Panc1 (cell line): ENCODE data around the gene TRIM61. TPM values are rescaled to one million over a fixed set of nuclear protein-coding genes. Genes with fewer than 3 reads are reported as not detected.
"Not testable (repeated sequence)": the region's sequence is repeated elsewhere in the genome, so short reads cannot be mapped to it uniquely, and the experiment has no call there.

ENCODE experiments used
- ATAC-seq: fragments of 200-7000 bp; cut with Tn5 transposase; 2 replicates; pipeline ENCODE4 v1.9.1; 2020; ENCODE audit warnings: mild to moderate bottlenecking, moderate library complexity
- BruUV-seq: library from RNA; stranded (reverse); fragments of 400-500 nt; replicated peaks from 2 replicates; lab custom pipeline; 2021; lab: Mats Ljungman, UMichigan
- CTCF ChIA-PET: fragments of 300-600 bp; sonication (Branson Sonifier 250); formaldehyde crosslinking; loops from one replicate; lab custom pipeline; 2022; ENCODE audit warnings: antibody characterized with exemption; lab: Charles Lee
- POLR2A ChIA-PET: fragments of 300-600 bp; sonication (Branson Sonifier 250); formaldehyde crosslinking; loops from one replicate; lab custom pipeline; 2022; ENCODE audit warnings: antibody characterized with exemption; lab: Charles Lee
- DNase-seq: peaks from one replicate; pipeline ENCODE4 v3.0.0-alpha.2; 2010; ENCODE audit warnings: low read depth, low spot score
- H3K27ac ChIP-seq: 2 replicates; pipeline ENCODE4 v1.5.1; 2011; ENCODE audit warnings: mild to moderate bottlenecking, low read length, inconsistent platforms
- H3K27me3 ChIP-seq: fragments of 200-500 bp; sonication (Bioruptor generic); 2 replicates; pipeline ENCODE4 v1.6.0; 2014; ENCODE audit warnings: low read length, inconsistent platforms; ENCODE audit not compliant: control insufficient read depth, insufficient read depth
- H3K36me3 ChIP-seq: fragments of 200-500 bp; sonication (Bioruptor generic); 2 replicates; pipeline ENCODE4 v1.5.1; 2014; ENCODE audit warnings: inconsistent platforms, mild to moderate bottlenecking, low read length, moderate library complexity; ENCODE audit not compliant: control insufficient read depth, insufficient read depth
- H3K4me1 ChIP-seq: 2 replicates; pipeline ENCODE4 v1.5.1; 2011; ENCODE audit warnings: inconsistent platforms, mild to moderate bottlenecking, low read length, moderate library complexity; ENCODE audit not compliant: control insufficient read depth, insufficient read depth
- H3K4me3 ChIP-seq, 2 experiments: 2 replicates each; pipeline ENCODE4 v1.5.1; 2011 to 2012; ENCODE audit warnings: low read depth in 2 of 2, low read length in 2 of 2, mild to moderate bottlenecking in 2 of 2, inconsistent platforms in 1 of 2, moderate library complexity in 1 of 2
- H3K9me3 ChIP-seq: fragments of 200-500 bp; sonication (Bioruptor generic); 2 replicates; pipeline ENCODE4 v1.5.1; 2014; ENCODE audit warnings: low read depth, mild to moderate bottlenecking, inconsistent platforms, low read length, moderate library complexity; ENCODE audit not compliant: control insufficient read depth, insufficient read depth
- POLR2AphosphoS5 ChIP-seq: IDR thresholded peaks from 2 replicates; pipeline ENCODE4 v1.6.1; 2012; ENCODE audit warnings: mild to moderate bottlenecking, low read depth, low read length, moderate library complexity
- SIN3A ChIP-seq: IDR thresholded peaks from 2 replicates; pipeline ENCODE4 v1.6.1; 2012; ENCODE audit warnings: low read depth, mild to moderate bottlenecking, low read length, moderate library complexity, borderline replicate concordance; ENCODE audit not compliant: insufficient read depth
- TCF7L2 ChIP-seq: IDR thresholded peaks from 2 replicates; pipeline ENCODE4 v1.6.1; 2011; ENCODE audit warnings: mild to moderate bottlenecking, low read depth, low read length, inconsistent platforms
- in situ Hi-C: cut with HindIII; loops from 2 replicates; pipeline ENCODE4 v1.10.0; 2016; ENCODE audit warnings: low sequenced_read_pairs, low pct_unique_long_range_greater_than_20kb
- intact Hi-C: fragments of 100-400 bp; cut with micrococcal nuclease; formaldehyde crosslinking; loops from one replicate; pipeline ENCODE4 v1.10.0; 2022; ENCODE audit not compliant: unreplicated experiment
- total RNA-seq: library from RNA; stranded (reverse); gene quantifications from one replicate; pipeline ENCODE4 v1.2.1, GENCODE V29; 2021; ENCODE audit not compliant: unreplicated experiment
- TF ChIP-seq, protein P1 (sequence below): fragments of 450-650 bp; IDR thresholded peaks from 2 replicates; pipeline ENCODE4 v1.5.1; 2017; ENCODE audit warnings: mild to moderate bottlenecking
- TF ChIP-seq, protein P2 (sequence below), 2 experiments: IDR thresholded peaks; 2 replicates each; pipeline ENCODE4 v1.6.1; 2011 to 2012; ENCODE audit warnings: low read depth in 2 of 2, control low read depth in 1 of 2, low read length in 1 of 2, mild to moderate bottlenecking in 1 of 2, moderate library complexity in 1 of 2; ENCODE audit not compliant: insufficient read depth in 1 of 2

TRIM61 gene
- total RNA-seq, 1 experiment from 2014 or later, result not detected

GRCh38 chr4:164997941-164998340, 20.5 kb upstream of the TRIM61 start:
- no peak for TF ChIP-seq TCF7L2
- H3K27me3 ChIP-seq, result no peaks in the 10 kb centered on the region; the same call in 1 of the 2 replicates
- CTCF ChIA-PET, result no interaction called here
- intact Hi-C loops, result loop anchor here (5.0 kb wide), 1 partner anchor 221 kb away; no protein-coding TSS in a partner anchor
- no TSS peak for BruUV-seq
- ATAC-seq (no peak), DNase-seq (no peak)
- no peaks in the 10 kb centered on the region for H3K9me3 ChIP-seq
- in situ Hi-C loops, result no loop called here
- no peaks in the 10 kb centered on the region for H3K36me3 ChIP-seq
- H3K27ac ChIP-seq, result no peak overlapping the region
- no peaks in the 10 kb centered on the region for H3K4me1 ChIP-seq
- H3K4me3 ChIP-seq, result no peak overlapping the region
- POLR2A ChIA-PET, result no interaction called here

GRCh38 chr4:164997324-164997723, 19.9 kb upstream of the TRIM61 start:
- POLR2A ChIA-PET, result no interaction called here
- CTCF ChIA-PET, result no interaction called here
- H3K9me3 ChIP-seq, result no peaks in the 10 kb centered on the region
- TF ChIP-seq TCF7L2 (no peak), POLR2AphosphoS5 (no peak), SIN3A (no peak)
- TF ChIP-seq, protein P1, sequence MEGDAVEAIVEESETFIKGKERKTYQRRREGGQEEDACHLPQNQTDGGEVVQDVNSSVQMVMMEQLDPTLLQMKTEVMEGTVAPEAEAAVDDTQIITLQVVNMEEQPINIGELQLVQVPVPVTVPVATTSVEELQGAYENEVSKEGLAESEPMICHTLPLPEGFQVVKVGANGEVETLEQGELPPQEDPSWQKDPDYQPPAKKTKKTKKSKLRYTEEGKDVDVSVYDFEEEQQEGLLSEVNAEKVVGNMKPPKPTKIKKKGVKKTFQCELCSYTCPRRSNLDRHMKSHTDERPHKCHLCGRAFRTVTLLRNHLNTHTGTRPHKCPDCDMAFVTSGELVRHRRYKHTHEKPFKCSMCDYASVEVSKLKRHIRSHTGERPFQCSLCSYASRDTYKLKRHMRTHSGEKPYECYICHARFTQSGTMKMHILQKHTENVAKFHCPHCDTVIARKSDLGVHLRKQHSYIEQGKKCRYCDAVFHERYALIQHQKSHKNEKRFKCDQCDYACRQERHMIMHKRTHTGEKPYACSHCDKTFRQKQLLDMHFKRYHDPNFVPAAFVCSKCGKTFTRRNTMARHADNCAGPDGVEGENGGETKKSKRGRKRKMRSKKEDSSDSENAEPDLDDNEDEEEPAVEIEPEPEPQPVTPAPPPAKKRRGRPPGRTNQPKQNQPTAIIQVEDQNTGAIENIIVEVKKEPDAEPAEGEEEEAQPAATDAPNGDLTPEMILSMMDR, result peak; percentile 45
- TF ChIP-seq, protein P2, sequence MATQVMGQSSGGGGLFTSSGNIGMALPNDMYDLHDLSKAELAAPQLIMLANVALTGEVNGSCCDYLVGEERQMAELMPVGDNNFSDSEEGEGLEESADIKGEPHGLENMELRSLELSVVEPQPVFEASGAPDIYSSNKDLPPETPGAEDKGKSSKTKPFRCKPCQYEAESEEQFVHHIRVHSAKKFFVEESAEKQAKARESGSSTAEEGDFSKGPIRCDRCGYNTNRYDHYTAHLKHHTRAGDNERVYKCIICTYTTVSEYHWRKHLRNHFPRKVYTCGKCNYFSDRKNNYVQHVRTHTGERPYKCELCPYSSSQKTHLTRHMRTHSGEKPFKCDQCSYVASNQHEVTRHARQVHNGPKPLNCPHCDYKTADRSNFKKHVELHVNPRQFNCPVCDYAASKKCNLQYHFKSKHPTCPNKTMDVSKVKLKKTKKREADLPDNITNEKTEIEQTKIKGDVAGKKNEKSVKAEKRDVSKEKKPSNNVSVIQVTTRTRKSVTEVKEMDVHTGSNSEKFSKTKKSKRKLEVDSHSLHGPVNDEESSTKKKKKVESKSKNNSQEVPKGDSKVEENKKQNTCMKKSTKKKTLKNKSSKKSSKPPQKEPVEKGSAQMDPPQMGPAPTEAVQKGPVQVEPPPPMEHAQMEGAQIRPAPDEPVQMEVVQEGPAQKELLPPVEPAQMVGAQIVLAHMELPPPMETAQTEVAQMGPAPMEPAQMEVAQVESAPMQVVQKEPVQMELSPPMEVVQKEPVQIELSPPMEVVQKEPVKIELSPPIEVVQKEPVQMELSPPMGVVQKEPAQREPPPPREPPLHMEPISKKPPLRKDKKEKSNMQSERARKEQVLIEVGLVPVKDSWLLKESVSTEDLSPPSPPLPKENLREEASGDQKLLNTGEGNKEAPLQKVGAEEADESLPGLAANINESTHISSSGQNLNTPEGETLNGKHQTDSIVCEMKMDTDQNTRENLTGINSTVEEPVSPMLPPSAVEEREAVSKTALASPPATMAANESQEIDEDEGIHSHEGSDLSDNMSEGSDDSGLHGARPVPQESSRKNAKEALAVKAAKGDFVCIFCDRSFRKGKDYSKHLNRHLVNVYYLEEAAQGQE (IDR thresholded peaks at IDR 0.05; ENCODE audit: insufficient read depth in 1 of 2, low read depth in 2 of 2, low read length in 1 of 2), result no peak
- no peak for ATAC-seq
- BruUV-seq, result no TSS peak
- no peaks in the 10 kb centered on the region for H3K36me3 ChIP-seq
- no peak overlapping the region for H3K4me3 ChIP-seq
- H3K4me1 ChIP-seq, result no peaks in the 10 kb centered on the region
- in situ Hi-C loops, result no loop called here
- intact Hi-C loops, result loop anchor here (5.0 kb wide), 1 partner anchor 220 kb away; no protein-coding TSS in a partner anchor
- H3K27ac ChIP-seq, result no peak overlapping the region
- DNase-seq, result no peak
- H3K27me3 ChIP-seq, result no peaks in the 10 kb centered on the region; the same call in 1 of the 2 replicates

- H3K4me3 ChIP-seq, H3K4me1 ChIP-seq, H3K27ac ChIP-seq, CTCF ChIA-PET, ATAC-seq, DNase-seq, H3K36me3 ChIP-seq, BruUV-seq, H3K9me3 ChIP-seq, H3K27me3 ChIP-seq, in situ Hi-C loops: not testable (repeated sequence)
- intact Hi-C loops, result loop anchor here (5.0 kb wide), 1 partner anchor 219 kb away; no protein-coding TSS in a partner anchor
- POLR2A ChIA-PET, result interaction anchor here (0.5 kb wide), 1 partner anchor 109 kb away, joined by 6 read pairs; no protein-coding TSS in a partner anchor
Observed at GRCh38 chr4:164996123-164996522, 18.7 kb upstream of the TRIM61 start.

DNA sequence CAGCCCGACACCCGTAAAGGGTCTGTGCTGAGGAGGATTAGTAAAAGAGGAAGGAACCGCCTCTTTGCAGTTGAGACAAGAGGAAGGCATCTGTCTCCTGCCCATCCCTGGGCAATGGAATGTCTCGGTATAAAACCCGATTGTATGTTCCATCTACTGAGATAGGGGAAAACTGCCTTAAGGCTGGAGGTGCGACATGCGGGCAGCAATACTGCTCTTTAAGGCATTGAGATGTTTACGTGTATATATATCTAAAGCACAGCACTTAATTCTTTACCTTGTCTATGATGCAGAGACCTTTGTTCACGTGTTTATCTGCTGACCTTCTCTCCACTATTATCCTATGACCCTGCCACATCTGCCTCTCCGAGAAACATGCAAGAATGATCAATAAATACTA, 13.3 kb upstream of the TRIM61 start:
- DNase-seq, H3K36me3 ChIP-seq, BruUV-seq, POLR2A ChIA-PET, CTCF ChIA-PET, H3K27me3 ChIP-seq, ATAC-seq, H3K4me3 ChIP-seq, in situ Hi-C loops, intact Hi-C loops, H3K4me1 ChIP-seq, H3K9me3 ChIP-seq, H3K27ac ChIP-seq: not testable (repeated sequence)
